Thyroid gland (tissue), 4 donors: ENCODE data around the gene NXF3.

Source experiments
- POLR2A ChIP-seq, 2 donors: fragments of 450-650 bp; IDR thresholded peaks; one replicate each; pipeline ENCODE4 v1.6.1; 2017; ENCODE audit warnings: antibody characterized with exemption in 2 of 2, mild to moderate bottlenecking in 2 of 2, moderate library complexity in 1 of 2
- TF ChIP-seq, protein P1 (sequence below), 6 experiments: fragments of 200-600 bp in 3 of 6; fragments of 450-650 bp in 3 of 6; sonication (generic) in 3 of 6; IDR thresholded peaks; one replicate each; pipeline ENCODE4 v1.5.1; 2016 to 2019; ENCODE audit warnings: antibody characterized with exemption in 6 of 6, mild to moderate bottlenecking in 2 of 6, inconsistent platforms in 1 of 6, moderate library complexity in 1 of 6

DNA sequence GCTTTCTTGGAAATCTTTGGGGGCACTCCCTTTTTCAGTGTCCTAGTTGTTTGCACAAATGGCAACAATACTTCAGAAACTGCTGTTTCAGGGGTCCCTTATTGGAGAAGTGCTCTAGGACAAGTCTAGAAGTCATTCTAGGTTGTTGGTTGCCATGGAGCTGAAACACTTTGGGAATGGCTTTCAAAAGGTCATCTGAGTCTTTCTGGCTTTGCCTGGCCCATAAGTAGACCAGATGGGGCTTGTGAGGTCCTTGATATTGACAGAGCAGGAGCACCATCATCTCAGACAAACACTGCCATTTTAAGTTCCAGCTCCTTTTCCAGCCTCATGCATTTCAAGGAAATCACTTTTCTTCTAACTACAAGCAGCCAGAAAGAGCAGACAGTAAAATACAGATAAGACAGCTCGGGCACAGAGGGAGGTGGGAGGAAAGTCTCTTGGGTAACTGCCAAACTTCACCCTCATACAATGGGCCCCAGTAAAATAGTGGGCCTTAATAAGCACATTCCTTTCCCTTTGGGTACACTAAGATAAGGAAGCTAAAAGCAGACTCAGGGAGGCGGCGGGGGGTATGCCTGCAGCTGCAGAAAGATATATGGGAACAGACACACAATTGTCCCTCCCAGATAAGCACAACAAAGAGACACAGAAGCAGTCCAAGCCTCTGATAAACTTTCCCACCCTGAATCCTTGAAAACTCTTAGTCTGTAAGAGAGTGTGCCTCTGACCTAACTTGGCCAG, 8.5 kb upstream of the NXF3 start:
- TF ChIP-seq, protein P1, sequence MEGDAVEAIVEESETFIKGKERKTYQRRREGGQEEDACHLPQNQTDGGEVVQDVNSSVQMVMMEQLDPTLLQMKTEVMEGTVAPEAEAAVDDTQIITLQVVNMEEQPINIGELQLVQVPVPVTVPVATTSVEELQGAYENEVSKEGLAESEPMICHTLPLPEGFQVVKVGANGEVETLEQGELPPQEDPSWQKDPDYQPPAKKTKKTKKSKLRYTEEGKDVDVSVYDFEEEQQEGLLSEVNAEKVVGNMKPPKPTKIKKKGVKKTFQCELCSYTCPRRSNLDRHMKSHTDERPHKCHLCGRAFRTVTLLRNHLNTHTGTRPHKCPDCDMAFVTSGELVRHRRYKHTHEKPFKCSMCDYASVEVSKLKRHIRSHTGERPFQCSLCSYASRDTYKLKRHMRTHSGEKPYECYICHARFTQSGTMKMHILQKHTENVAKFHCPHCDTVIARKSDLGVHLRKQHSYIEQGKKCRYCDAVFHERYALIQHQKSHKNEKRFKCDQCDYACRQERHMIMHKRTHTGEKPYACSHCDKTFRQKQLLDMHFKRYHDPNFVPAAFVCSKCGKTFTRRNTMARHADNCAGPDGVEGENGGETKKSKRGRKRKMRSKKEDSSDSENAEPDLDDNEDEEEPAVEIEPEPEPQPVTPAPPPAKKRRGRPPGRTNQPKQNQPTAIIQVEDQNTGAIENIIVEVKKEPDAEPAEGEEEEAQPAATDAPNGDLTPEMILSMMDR (IDR thresholded peaks at IDR 0.05) = no peak
- no peak for TF ChIP-seq POLR2A (IDR thresholded peaks at IDR 0.05)
